HFF-Myc (cell line): Measurements from ENCODE around the gene ST8SIA2.

Experiments
- DNase-seq: peaks from one replicate; pipeline ENCODE4 v3.0.0-alpha.2; 2011; ENCODE audit warnings: low read depth; ENCODE audit errors: extremely low read depth
- H3K4me3 ChIP-seq: replicated peaks from 2 replicates; pipeline ENCODE4 v1.5.1; 2011; ENCODE audit warnings: low read depth, mild to moderate bottlenecking, control low read depth, low read length
- CTCF ChIP-seq: IDR thresholded peaks from 2 replicates; pipeline ENCODE4 v1.5.1; 2012; ENCODE audit warnings: mild to moderate bottlenecking, low read depth, low read length, control low read depth; ENCODE audit errors: missing control alignments

Gene ST8SIA2

GRCh38 chr15:92393071-92393979 lies at the start of gene ST8SIA2:
ST8SIA2 (plus strand) TSS chr15:92393881; CDS start chr15:92394065, 184 bp downstream.
- H3K4me3 ChIP-seq = no peak within 1 kb of the TSS
- DNase-seq = no peak
- TF ChIP-seq CTCF = no peak

GRCh38 chr15:92343924-92344643 lies 49.6 kb upstream of the ST8SIA2 start:
- no peak for DNase-seq
- no peak for TF ChIP-seq CTCF
- H3K4me3 ChIP-seq = no peak overlapping the region

GRCh38 chr15:92346063-92346462 lies 47.6 kb upstream of the ST8SIA2 start:
- TF ChIP-seq CTCF = no peak
- H3K4me3 ChIP-seq = no peak overlapping the region
- DNase-seq = no peak

GRCh38 chr15:92355307-92355706 lies 38.4 kb upstream of the ST8SIA2 start:
- DNase-seq = no peak
- no peak for TF ChIP-seq CTCF
- no peak overlapping the region for H3K4me3 ChIP-seq

- TF ChIP-seq CTCF = no peak
- no peak overlapping the region for H3K4me3 ChIP-seq
Measured at GRCh38 chr15:92361321-92362000, 32.2 kb upstream of the ST8SIA2 start.

GRCh38 chr15:92362001-92362350 lies 31.7 kb upstream of the ST8SIA2 start:
- TF ChIP-seq CTCF = no peak
- no peak overlapping the region for H3K4me3 ChIP-seq

More at GRCh38 chr15:92361321-92362000, 32.2 kb upstream of the ST8SIA2 start:
- DNase-seq = no peak

More at GRCh38 chr15:92362001-92362350, 31.7 kb upstream of the ST8SIA2 start:
- no peak for DNase-seq
